H9 (cell line): Measurements from ENCODE around the gene KIF5C. TPM values are rescaled to one million over a fixed set of nuclear protein-coding genes. Genes with fewer than 3 reads are reported as not detected.

Experiments used
- DNase-seq: peaks from one replicate; pipeline ENCODE4 v3.0.0-alpha.2; 2017
- H2AFZ ChIP-seq: one replicate; pipeline ENCODE4 v1.6.1; 2013; ENCODE audit warnings: mild to moderate bottlenecking, low read length, control low read depth, moderate library complexity
- H2AK5ac ChIP-seq: 2 replicates; pipeline ENCODE4 v1.6.1; 2013; ENCODE audit warnings: low read length, control low read depth, mixed read lengths; ENCODE audit not compliant: insufficient read length
- H2BK120ac ChIP-seq: one replicate; pipeline ENCODE4 v1.6.1; 2013; ENCODE audit warnings: low read depth, mild to moderate bottlenecking, low read length, control low read depth, inconsistent platforms; ENCODE audit not compliant: poor library complexity, severe bottlenecking
- H2BK12ac ChIP-seq: 2 replicates; pipeline ENCODE4 v1.6.1; 2013; ENCODE audit warnings: low read length, control low read depth, mixed read lengths, low read depth; ENCODE audit not compliant: insufficient read length
- H2BK15ac ChIP-seq: 2 replicates; pipeline ENCODE4 v1.6.1; 2013; ENCODE audit warnings: low read depth, low read length, control low read depth
- H2BK20ac ChIP-seq: one replicate; pipeline ENCODE4 v1.6.1; 2013; ENCODE audit warnings: low read depth, mild to moderate bottlenecking, low read length, control low read depth, inconsistent platforms; ENCODE audit not compliant: poor library complexity, severe bottlenecking
- H2BK5ac ChIP-seq: 2 replicates; pipeline ENCODE4 v1.6.1; 2013; ENCODE audit warnings: low read length, control low read depth, mixed read lengths; ENCODE audit not compliant: insufficient read length
- H3K14ac ChIP-seq: 2 replicates; pipeline ENCODE4 v1.6.1; 2013; ENCODE audit warnings: low read length, control low read depth; ENCODE audit not compliant: insufficient read depth
- H3K18ac ChIP-seq: 2 replicates; pipeline ENCODE4 v1.6.1; 2013; ENCODE audit warnings: low read depth, mild to moderate bottlenecking, mixed read lengths, low read length, control low read depth; ENCODE audit not compliant: insufficient read length
- H3K23ac ChIP-seq: 2 replicates; pipeline ENCODE4 v1.6.1; 2013; ENCODE audit warnings: low read length, control low read depth, mixed read lengths, low read depth; ENCODE audit not compliant: insufficient read length
- H3K23me2 ChIP-seq: 2 replicates; pipeline ENCODE4 v1.6.1; 2013; ENCODE audit warnings: low read depth, mild to moderate bottlenecking, mixed read lengths, low read length, control low read depth; ENCODE audit not compliant: insufficient read length, poor library complexity, severe bottlenecking
- H3K27ac ChIP-seq: 2 replicates; pipeline ENCODE4 v1.5.1; 2013; ENCODE audit warnings: low read length, control low read depth, mixed read lengths, low read depth; ENCODE audit not compliant: insufficient read length
- H3K27me3 ChIP-seq: 2 replicates; pipeline ENCODE4 v1.6.1; 2013; ENCODE audit warnings: low read length, control low read depth, inconsistent platforms; ENCODE audit not compliant: insufficient read depth
- H3K4ac ChIP-seq: 2 replicates; pipeline ENCODE4 v1.6.1; 2013; ENCODE audit warnings: low read depth, mild to moderate bottlenecking, control low read depth, inconsistent platforms, low read length, moderate library complexity
- H3K4me1 ChIP-seq: 2 replicates; pipeline ENCODE4 v1.6.1; 2013; ENCODE audit warnings: low read length, control low read depth, inconsistent platforms; ENCODE audit not compliant: insufficient read depth
- H3K4me2 ChIP-seq: 2 replicates; pipeline ENCODE4 v1.6.1; 2013; ENCODE audit warnings: low read length, control low read depth, mixed read lengths; ENCODE audit not compliant: insufficient read length, insufficient read depth
- H3K56ac ChIP-seq: 2 replicates; pipeline ENCODE4 v1.6.1; 2013; ENCODE audit warnings: low read depth, mild to moderate bottlenecking, mixed read lengths, low read length, control low read depth; ENCODE audit not compliant: insufficient read length
- H3K79me1 ChIP-seq: 2 replicates; pipeline ENCODE4 v1.6.1; 2013; ENCODE audit warnings: low read depth, mild to moderate bottlenecking, moderate library complexity, low read length, control low read depth, inconsistent platforms; ENCODE audit not compliant: insufficient read depth, poor library complexity, severe bottlenecking
- H3K79me2 ChIP-seq: 2 replicates; pipeline ENCODE4 v1.6.1; 2013; ENCODE audit warnings: low read length, control low read depth, inconsistent platforms; ENCODE audit not compliant: insufficient read depth
- H3K9ac ChIP-seq: 2 replicates; pipeline ENCODE4 v1.6.1; 2013; ENCODE audit warnings: low read length, control low read depth, mixed read lengths; ENCODE audit not compliant: insufficient read length; ENCODE audit errors: extremely low read depth
- H3K9me3 ChIP-seq: one replicate; pipeline ENCODE4 v1.6.1; 2013; ENCODE audit warnings: low read depth, low read length, inconsistent platforms; ENCODE audit not compliant: control insufficient read depth
- H3T11ph ChIP-seq: one replicate; pipeline ENCODE4 v1.6.1; 2013; ENCODE audit warnings: mild to moderate bottlenecking, low read length, control low read depth, inconsistent platforms
- H4K20me1 ChIP-seq: one replicate; pipeline ENCODE4 v1.6.1; 2013; ENCODE audit not compliant: control insufficient read depth, insufficient read length, insufficient read depth
- H4K5ac ChIP-seq: 2 replicates; pipeline ENCODE4 v1.6.1; 2013; ENCODE audit warnings: low read depth, mild to moderate bottlenecking, mixed read lengths, low read length, control low read depth; ENCODE audit not compliant: insufficient read length
- H4K8ac ChIP-seq: replicated peaks from 2 replicates; pipeline ENCODE4 v1.6.1; 2013; ENCODE audit warnings: low read length, control low read depth, mixed read lengths, low read depth; ENCODE audit not compliant: insufficient read length
- H4K91ac ChIP-seq: 2 replicates; pipeline ENCODE4 v1.6.1; 2013; ENCODE audit warnings: low read depth, mild to moderate bottlenecking, moderate library complexity, mixed read lengths, low read length, control low read depth; ENCODE audit not compliant: insufficient read length
- H3K27ac Mint-ChIP-seq, 3 experiments: 2 replicates in 2 of 3; 3 replicates in 1 of 3; pipeline ENCODE4 v1.8.0; 2020 to 2021; ENCODE audit warnings: mixed read lengths in 3 of 3, mild to moderate bottlenecking in 1 of 3, moderate library complexity in 1 of 3
- H3K27me3 Mint-ChIP-seq: 2 replicates; pipeline ENCODE4 v1.8.0; 2021; ENCODE audit warnings: low read depth, mild to moderate bottlenecking, moderate library complexity, mixed read lengths
- H3K36me3 Mint-ChIP-seq, 3 experiments: 2 replicates in 2 of 3; 3 replicates in 1 of 3; pipeline ENCODE4 v1.8.0; 2020 to 2021; ENCODE audit warnings: low read depth in 3 of 3, mixed read lengths in 3 of 3; ENCODE audit not compliant: insufficient read depth in 1 of 3
- H3K4me1 Mint-ChIP-seq, 2 experiments: 2 replicates each; pipeline ENCODE4 v1.8.0; 2020; ENCODE audit warnings: mixed read lengths in 2 of 2
- H3K4me3 Mint-ChIP-seq, 2 experiments: 2 replicates in 1 of 2; 3 replicates in 1 of 2; pipeline ENCODE4 v1.8.0; 2020 to 2021; ENCODE audit warnings: mild to moderate bottlenecking in 2 of 2, mixed read lengths in 2 of 2, moderate library complexity in 1 of 2
- H3K9me3 Mint-ChIP-seq, 2 experiments: 2 replicates in 1 of 2; 3 replicates in 1 of 2; pipeline ENCODE4 v1.8.0; 2020; ENCODE audit warnings: mild to moderate bottlenecking in 2 of 2, mixed read lengths in 2 of 2, moderate library complexity in 1 of 2
- CTCF ChIP-seq: fragments of 200-600 bp; sonication (generic); conservative IDR thresholded peaks from 3 replicates; pipeline ENCODE4 v1.8.0; 2021; ENCODE audit warnings: antibody characterized with exemption, mild to moderate bottlenecking
- WGBS: extraction: QIAGEN DNeasy Blood & Tissue Kit; methylation state at CpG from one replicate; pipeline ENCODE4 v1.1.7; 2013; ENCODE audit warnings: missing lambda C conversion rate, low lambda C conversion rate, mixed read lengths; ENCODE audit not compliant: insufficient read length; ENCODE audit errors: extremely low coverage; 5-methylcytosine and 5-hydroxymethylcytosine counted together
- total RNA-seq: library from RNA; stranded (reverse); gene quantifications from 2 replicates; pipeline ENCODE4 v1.2.1, GENCODE V29; 2021

Gene KIF5C
- total RNA-seq, 1 experiment from 2014 or later: 52.9 TPM

- no peak overlapping the region for H2BK15ac ChIP-seq
- no peak overlapping the region for H3K4me2 ChIP-seq
- no peak overlapping the region for H2BK5ac ChIP-seq
- H4K91ac ChIP-seq: no peak overlapping the region
- peak; percentile 84 for TF ChIP-seq CTCF
- H2AK5ac ChIP-seq: no peak overlapping the region
- no peaks in the 10 kb centered on the region for H3K9me3 ChIP-seq
- no peaks in the 10 kb centered on the region for H3K9me3 Mint-ChIP-seq
- no CpG with 5 or more reads among the region's 33 CpGs for WGBS
- H3K27me3 Mint-ChIP-seq: no peaks in the 10 kb centered on the region
- H3K4ac ChIP-seq: no peak overlapping the region
- H3T11ph ChIP-seq: no peak overlapping the region
- peaks cover 11 to 23% (median 13%) of the 10 kb centered on the region in 3 experiments for H3K36me3 Mint-ChIP-seq
- no peak overlapping the region for H2BK12ac ChIP-seq
- no peak overlapping the region for H2BK20ac ChIP-seq
- no peak overlapping the region for H2BK120ac ChIP-seq
- H3K4me1 ChIP-seq: peaks cover 8% of the 10 kb centered on the region; the same call in 1 of the 2 replicates
- H4K20me1 ChIP-seq: no peaks in the 10 kb centered on the region
- H3K4me1 Mint-ChIP-seq: peaks cover 51 to 61% of the 10 kb centered on the region in 2 experiments
- H3K27me3 ChIP-seq: no peaks in the 10 kb centered on the region
- peak overlapping the region; percentile 85 to 93 (median 85) for H3K27ac Mint-ChIP-seq
- no peak overlapping the region for H3K27ac ChIP-seq
- H3K14ac ChIP-seq: no peak overlapping the region
- no peaks in the 10 kb centered on the region for H3K79me1 ChIP-seq
- no peaks in the 10 kb centered on the region for H3K79me2 ChIP-seq
- no peak overlapping the region for H2AFZ ChIP-seq
- peak; percentile 71 for DNase-seq
- H3K18ac ChIP-seq: no peak overlapping the region
- no peak overlapping the region for H4K8ac ChIP-seq
- no peaks in the 10 kb centered on the region for H3K23me2 ChIP-seq
- H3K23ac ChIP-seq: no peak overlapping the region
- no peak overlapping the region for H3K56ac ChIP-seq
- H3K4me3 Mint-ChIP-seq: peak overlapping the region in 1 of 2 experiments; percentile 27; a peak in 1 of 5 replicates
- H4K5ac ChIP-seq: no peak overlapping the region
- no peak overlapping the region for H3K9ac ChIP-seq
These were observed 51.4 kb downstream of the KIF5C start for GRCh38 chr2:148926291-148926961.
